ENCODE results near the gene OLFML2B.
"Not testable (repeated sequence)": the region's sequence is repeated elsewhere in the genome, so short reads cannot be mapped to it uniquely, and the experiment has no call there.

The OLFML2B gene

GRCh38 chr1:162056579-162056978, 32.9 kb upstream of the OLFML2B start:
- ChIA-PET CTCF (interaction anchor here (0.7 to 3.5 kb wide), 30 partner anchors 7 to 1118 kb away, joined by 3 to 28 read pairs (median 4); partner anchors contain the start of gene NOS1AP), POLR2A (no interaction called here)
- no peak for DNase-seq (ENCODE audit: extremely low spot score)
- TF ChIP-seq CTCF (IDR thresholded peaks at IDR 0.05; ENCODE audit: control extremely low read depth, extremely low read depth, low read depth, missing control alignments): no peak

GRCh38 chr1:162056043-162056442, 32.4 kb upstream of the OLFML2B start:
- POLR2A ChIA-PET: no interaction called here
- CTCF ChIA-PET: interaction anchor here (0.7 to 3.5 kb wide), 30 partner anchors 8 to 1119 kb away, joined by 3 to 28 read pairs (median 4); partner anchors contain the start of gene NOS1AP
- TF ChIP-seq CTCF (IDR thresholded peaks at IDR 0.05; ENCODE audit: control extremely low read depth, extremely low read depth, low read depth, missing control alignments): peak; percentile 78
- DNase-seq (ENCODE audit: extremely low spot score): peak; percentile 62

GRCh38 chr1:162055062-162055461, 31.4 kb upstream of the OLFML2B start:
- no peak for DNase-seq (ENCODE audit: extremely low spot score)
- POLR2A ChIA-PET: no interaction called here
- no peak for TF ChIP-seq CTCF (IDR thresholded peaks at IDR 0.05; ENCODE audit: control extremely low read depth, extremely low read depth, low read depth, missing control alignments)
- CTCF ChIA-PET: interaction anchor here (1.9 to 3.5 kb wide), 3 partner anchors 9 to 335 kb away, joined by 8 to 26 read pairs (median 9); no protein-coding TSS in a partner anchor

- CTCF ChIA-PET: interaction anchor here (1.8 to 7.4 kb wide), 4 partner anchors 10 to 336 kb away, joined by 7 to 53 read pairs (median 17); no protein-coding TSS in a partner anchor
Measured at GRCh38 chr1:162053949-162054348, 30.3 kb upstream of the OLFML2B start.

GRCh38 chr1:162046921-162047320, 23.3 kb upstream of the OLFML2B start:
- TF ChIP-seq CTCF (IDR thresholded peaks at IDR 0.05; ENCODE audit: control extremely low read depth, extremely low read depth, low read depth, missing control alignments): no peak
- ChIA-PET CTCF (interaction anchor here (7.4 kb wide), 1 partner anchor 11 kb away, joined by 53 read pairs; no protein-coding TSS in a partner anchor), POLR2A (no interaction called here)
- DNase-seq (ENCODE audit: extremely low spot score): no peak

More at GRCh38 chr1:162053949-162054348, 30.3 kb upstream of the OLFML2B start:
- DNase-seq (ENCODE audit: extremely low spot score); POLR2A ChIA-PET: not testable (repeated sequence)

GRCh38 chr1:162042361-162042760, 18.7 kb upstream of the OLFML2B start:
- ChIA-PET POLR2A (no interaction called here), CTCF (interaction anchor here (1.6 to 4.8 kb wide), 3 partner anchors 14 to 249 kb away, joined by 5 to 26 read pairs (median 11); no protein-coding TSS in a partner anchor)
- no peak for TF ChIP-seq CTCF (IDR thresholded peaks at IDR 0.05; ENCODE audit: control extremely low read depth, extremely low read depth, low read depth, missing control alignments)

GRCh38 chr1:162040657-162041056, 17.0 kb upstream of the OLFML2B start:
- POLR2A ChIA-PET: no interaction called here
- CTCF ChIA-PET: interaction anchor here (0.8 to 4.8 kb wide), 4 partner anchors 15 to 248 kb away, joined by 3 to 26 read pairs (median 5); no protein-coding TSS in a partner anchor
- no peak for DNase-seq (ENCODE audit: extremely low spot score)
- peak; percentile 25 for TF ChIP-seq CTCF (IDR thresholded peaks at IDR 0.05; ENCODE audit: control extremely low read depth, extremely low read depth, low read depth, missing control alignments)

More at GRCh38 chr1:162042361-162042760, 18.7 kb upstream of the OLFML2B start:
- no peak for DNase-seq (ENCODE audit: extremely low spot score)
